Fibroblast of villous mesenchyme (primary cell): ENCODE data around the gene ZP1. TPM values are rescaled to one million over a fixed set of nuclear protein-coding genes. Genes with fewer than 3 reads are reported as not detected.

ENCODE experiments used
- DNase-seq: peaks from one replicate; pipeline ENCODE4 v3.0.0-alpha.2; 2010; ENCODE audit warnings: low read depth
- H3K4me3 ChIP-seq: 2 replicates; pipeline ENCODE4 v1.5.1; 2011; ENCODE audit warnings: low read depth, mild to moderate bottlenecking, low read length
- total RNA-seq: library from RNA; depleted of rRNA; stranded (reverse); fragments of >200 nt; gene quantifications from 2 replicates; pipeline ENCODE4 v1.2.3, GENCODE V29; 2012
- TF ChIP-seq, protein P1 (sequence below): IDR thresholded peaks from 2 replicates; pipeline ENCODE4 v1.5.1; 2012; ENCODE audit warnings: low read depth, mild to moderate bottlenecking, low read length; ENCODE audit not compliant: insufficient read depth

Gene ZP1
- total RNA-seq, 1 donor, result not detected

DNA sequence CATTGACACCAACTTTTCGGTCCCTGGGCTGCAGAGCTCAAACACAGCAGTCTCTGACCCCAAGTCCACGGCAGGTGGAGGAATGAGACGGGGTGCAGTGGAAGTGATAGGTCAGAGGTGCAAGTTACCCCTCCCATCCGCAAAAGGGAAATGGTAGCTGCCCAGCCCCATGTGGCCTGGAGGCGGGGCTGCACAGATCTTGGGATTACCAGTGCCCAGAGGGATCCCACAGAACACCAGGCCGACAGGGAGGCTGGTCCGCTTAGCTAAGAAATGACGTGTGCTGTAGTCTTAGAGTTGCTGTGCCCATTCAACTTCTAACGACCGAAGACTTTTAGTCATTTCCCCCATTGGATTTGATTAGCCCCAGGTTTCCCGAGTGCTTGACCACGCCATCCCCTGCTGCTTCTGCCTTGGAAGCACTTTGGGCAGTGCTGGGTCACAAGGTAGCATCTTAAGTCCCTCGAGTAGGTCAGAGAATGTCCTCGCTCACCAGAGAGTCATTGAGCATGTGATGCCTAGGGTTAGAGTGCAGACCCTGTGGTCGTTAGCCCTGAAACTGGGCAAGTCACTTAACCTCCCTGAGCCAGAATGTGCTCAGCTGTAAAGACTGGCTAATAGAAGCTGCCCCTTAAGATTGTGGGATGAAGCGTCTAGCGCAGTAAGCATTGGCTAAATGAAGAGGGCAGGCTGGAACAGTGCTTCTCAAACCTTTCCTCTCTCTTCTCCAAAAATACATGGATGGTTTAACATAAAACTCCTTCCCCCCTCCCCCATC lies 15.8 kb upstream of the ZP1 start:
- no peak overlapping the region for H3K4me3 ChIP-seq
- DNase-seq, result no peak
- TF ChIP-seq, protein P1, sequence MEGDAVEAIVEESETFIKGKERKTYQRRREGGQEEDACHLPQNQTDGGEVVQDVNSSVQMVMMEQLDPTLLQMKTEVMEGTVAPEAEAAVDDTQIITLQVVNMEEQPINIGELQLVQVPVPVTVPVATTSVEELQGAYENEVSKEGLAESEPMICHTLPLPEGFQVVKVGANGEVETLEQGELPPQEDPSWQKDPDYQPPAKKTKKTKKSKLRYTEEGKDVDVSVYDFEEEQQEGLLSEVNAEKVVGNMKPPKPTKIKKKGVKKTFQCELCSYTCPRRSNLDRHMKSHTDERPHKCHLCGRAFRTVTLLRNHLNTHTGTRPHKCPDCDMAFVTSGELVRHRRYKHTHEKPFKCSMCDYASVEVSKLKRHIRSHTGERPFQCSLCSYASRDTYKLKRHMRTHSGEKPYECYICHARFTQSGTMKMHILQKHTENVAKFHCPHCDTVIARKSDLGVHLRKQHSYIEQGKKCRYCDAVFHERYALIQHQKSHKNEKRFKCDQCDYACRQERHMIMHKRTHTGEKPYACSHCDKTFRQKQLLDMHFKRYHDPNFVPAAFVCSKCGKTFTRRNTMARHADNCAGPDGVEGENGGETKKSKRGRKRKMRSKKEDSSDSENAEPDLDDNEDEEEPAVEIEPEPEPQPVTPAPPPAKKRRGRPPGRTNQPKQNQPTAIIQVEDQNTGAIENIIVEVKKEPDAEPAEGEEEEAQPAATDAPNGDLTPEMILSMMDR, result no peak

DNA sequence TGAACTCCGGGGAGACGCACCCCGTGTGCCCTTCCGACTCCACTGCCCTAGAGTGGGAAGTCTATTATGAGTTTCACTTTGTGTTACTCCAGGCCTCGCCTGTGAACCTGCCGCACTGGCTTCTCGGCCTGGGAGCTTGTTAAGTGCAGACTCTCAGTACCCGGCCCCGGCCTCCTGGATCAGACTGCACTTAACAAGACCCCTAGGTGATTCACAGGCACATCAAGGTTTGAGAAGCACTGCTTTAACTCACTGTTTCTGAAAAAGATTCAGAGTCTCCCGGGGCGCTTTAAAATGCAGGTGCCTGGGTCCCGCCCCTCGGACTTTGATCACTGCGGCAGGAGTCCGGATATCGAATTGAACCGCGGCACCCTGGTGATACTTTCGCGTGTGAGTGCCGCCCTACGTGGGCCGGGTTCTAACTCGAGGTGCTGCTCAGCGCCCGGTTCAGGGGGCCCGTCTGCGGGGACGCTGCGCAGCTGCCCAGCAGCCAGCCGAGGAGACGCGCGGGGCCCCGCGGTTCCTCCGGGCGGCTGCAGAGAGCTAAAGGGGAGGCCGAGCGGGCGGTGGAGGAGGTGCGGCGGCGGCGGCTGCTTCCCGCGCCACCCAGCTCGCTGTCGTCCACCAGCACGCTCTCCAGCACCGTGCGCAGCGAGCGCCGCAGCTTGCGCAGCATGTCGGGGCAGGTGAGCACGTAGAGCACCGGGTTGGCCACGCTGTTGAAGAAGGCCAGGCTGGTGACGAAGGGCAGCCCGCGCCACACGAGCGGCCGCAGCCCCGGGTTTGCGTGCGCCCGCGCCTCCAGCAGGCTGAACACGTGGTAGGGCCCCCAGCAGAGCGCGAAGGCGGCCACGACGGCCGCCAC lies 15.0 kb upstream of the ZP1 start:
- TF ChIP-seq, protein P1, result no peak
- no peak for DNase-seq
- no peak overlapping the region for H3K4me3 ChIP-seq

DNA sequence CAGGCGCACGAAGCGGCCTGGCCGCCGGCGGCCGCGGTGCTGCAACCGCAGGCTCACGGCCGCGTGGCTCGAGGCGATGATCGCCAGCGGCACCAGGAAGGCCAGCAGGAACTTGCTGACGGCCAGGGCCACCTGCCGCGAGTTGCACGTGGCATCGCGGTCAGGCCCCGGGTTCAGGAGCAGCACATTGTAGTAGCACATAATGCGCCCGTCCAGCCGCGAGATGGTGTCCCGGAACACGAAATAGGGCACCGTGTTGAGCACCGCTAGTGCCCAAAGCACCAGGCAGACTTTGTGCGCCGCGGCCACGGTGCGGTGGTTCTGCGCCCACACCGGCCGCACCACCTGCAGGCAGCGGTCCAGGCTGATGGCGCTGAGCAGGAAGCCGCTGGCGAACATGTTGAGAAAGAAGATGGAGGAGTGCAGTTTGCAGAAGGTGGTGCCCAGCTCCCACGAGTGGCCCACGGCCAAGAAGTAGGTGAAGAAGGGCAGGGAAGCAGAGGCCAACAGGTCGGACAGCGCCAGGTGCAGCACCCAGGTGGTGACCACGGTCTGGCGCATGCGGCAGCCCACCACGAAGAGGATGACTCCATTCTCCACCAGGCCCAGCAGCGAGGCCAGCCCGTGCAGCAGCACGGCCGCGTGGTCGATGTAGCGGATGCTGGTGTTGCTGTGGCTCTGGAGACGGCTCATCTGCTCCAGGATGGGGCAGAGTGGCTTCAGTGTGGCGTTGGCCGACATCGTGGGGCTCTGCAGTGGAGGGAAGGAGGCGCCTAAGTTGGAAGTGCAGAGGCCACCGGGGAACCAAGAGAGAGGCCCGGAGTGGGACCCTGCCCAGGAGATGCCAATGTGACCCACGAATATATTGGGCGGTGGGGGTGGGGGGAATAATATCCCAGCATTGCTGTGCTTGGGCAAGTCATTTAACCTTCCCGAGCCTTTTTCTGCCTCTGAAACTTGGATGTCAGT lies 14.1 kb upstream of the ZP1 start:
- no peak for DNase-seq
- no peak overlapping the region for H3K4me3 ChIP-seq
- TF ChIP-seq, protein P1, result no peak

DNA sequence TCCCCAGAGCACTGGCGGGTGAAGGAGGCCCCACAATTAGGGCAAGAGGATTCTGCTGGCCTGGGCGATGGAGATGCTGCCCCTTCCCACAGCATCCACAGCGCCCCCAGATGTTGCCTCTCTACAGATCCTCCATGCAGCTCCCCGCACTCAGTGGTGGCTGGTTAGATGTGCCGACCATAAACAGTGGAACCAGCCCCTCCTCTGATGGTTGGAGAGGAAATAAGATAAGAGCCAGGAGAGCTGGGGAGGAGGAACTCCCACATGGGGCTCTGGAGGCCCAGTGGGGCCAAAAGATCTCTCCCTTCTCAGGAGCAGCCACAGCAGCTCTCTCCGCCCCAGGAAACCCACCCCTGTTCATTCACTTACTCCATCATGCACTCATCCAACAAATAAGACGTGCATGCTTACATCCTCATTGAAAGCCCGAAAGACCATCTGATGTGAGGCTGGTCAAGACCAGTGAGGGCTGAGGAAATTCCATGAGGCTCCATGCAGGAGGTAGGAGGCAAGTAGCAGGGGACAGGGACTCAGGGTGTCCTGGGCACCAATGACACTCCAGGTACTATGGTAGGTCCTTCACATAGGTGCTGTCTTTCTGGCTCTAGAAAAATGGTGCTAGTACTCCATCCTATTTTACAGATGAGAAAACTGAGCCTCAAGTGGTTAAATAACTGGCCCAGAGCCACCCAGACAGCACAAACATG lies 13.0 kb upstream of the ZP1 start:
- H3K4me3 ChIP-seq, result no peak overlapping the region
- no peak for DNase-seq
- TF ChIP-seq, protein P1, result no peak

DNA sequence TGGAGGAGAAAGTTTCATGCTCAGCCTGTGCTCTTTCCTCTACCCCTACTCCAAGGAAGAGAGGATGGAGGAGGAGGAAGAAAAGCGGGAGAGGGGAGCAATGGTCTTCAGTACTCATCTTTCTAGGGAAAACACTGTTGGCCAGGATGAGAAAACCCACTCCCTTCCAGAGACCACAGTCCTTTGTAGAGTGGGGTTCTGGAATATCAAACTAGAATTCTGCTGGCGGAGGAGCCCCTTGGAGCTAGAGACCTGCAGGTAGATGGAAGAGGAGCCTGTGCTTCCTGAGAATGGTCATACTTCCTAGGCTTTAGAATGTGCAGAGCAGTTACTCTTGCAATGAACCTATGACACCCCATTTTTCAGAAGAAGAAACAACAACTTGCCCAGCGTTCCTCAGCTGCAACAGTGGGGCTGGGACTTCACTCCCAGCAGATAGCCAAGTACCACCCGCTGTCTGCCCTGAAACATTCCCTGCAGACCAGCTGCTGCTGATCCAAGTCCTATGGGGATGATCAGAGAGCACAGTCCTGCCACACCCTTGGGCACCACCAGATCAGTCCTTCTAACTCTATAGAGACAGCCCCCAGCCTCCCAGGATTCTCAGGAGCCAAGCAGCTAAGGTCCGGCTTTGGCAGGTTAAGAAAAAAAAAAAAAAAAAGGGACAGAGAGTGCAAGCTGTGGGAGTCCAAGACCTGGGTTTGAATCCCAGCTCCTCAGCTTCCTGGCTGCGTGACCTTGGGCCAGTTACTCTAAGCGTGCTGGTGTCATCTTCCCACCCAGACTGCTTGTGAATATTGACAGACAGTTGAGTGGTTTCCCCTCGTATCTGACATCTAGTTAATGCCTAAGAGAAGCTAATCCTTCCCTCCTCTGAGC lies 12.3 kb upstream of the ZP1 start:
- no peak for DNase-seq
- TF ChIP-seq, protein P1, result no peak
- H3K4me3 ChIP-seq, result no peak overlapping the region
